GM23338 (cell line): Measurements from ENCODE around the gene TMEM139. TPM values are rescaled to one million over a fixed set of nuclear protein-coding genes. Genes with fewer than 3 reads are reported as not detected.

ENCODE experiments used
- ATAC-seq: fragments of 200-7000 bp; cut with Tn5 transposase; 3 replicates; pipeline ENCODE4 v1.9.1; 2020
- DNase-seq: peaks from one replicate; pipeline ENCODE4 v3.0.0-alpha.2; 2015; ENCODE audit warnings: low spot score
- H2AFZ ChIP-seq: fragments of 200-600 bp; sonication (generic); 2 replicates; pipeline ENCODE4 v1.8.0; 2016; ENCODE audit warnings: antibody characterized with exemption, mild to moderate bottlenecking, moderate library complexity
- H3F3A ChIP-seq: fragments of 200-600 bp; sonication (generic); replicated peaks from 2 replicates; pipeline ENCODE4 v1.8.0; 2017; ENCODE audit warnings: antibody characterized with exemption, mixed run types, low read depth
- H3K27ac ChIP-seq: fragments of 200-600 bp; sonication (generic); 2 replicates; pipeline ENCODE4 v1.6.1; 2016; ENCODE audit warnings: low read depth
- H3K27me3 ChIP-seq: fragments of 200-600 bp; sonication (generic); 2 replicates; pipeline ENCODE4 v1.8.0; 2016; ENCODE audit warnings: mild to moderate bottlenecking, mixed run types, moderate library complexity; ENCODE audit not compliant: insufficient read depth
- H3K36me3 ChIP-seq: fragments of 200-600 bp; sonication (generic); 2 replicates; pipeline ENCODE4 v1.8.0; 2016; ENCODE audit warnings: mild to moderate bottlenecking; ENCODE audit not compliant: insufficient read depth
- H3K4me1 ChIP-seq: fragments of 200-600 bp; sonication (generic); 2 replicates; pipeline ENCODE4 v1.8.0; 2016; ENCODE audit warnings: mild to moderate bottlenecking, moderate library complexity; ENCODE audit not compliant: insufficient read depth
- H3K4me2 ChIP-seq: fragments of 200-600 bp; sonication (generic); 2 replicates; pipeline ENCODE4 v1.7.1; 2017; ENCODE audit warnings: mixed run types
- H3K4me3 ChIP-seq: fragments of 200-600 bp; sonication (generic); 2 replicates; pipeline ENCODE4 v1.6.1; 2016; ENCODE audit warnings: mixed run types
- H3K79me2 ChIP-seq: fragments of 200-600 bp; sonication (generic); replicated peaks from 2 replicates; pipeline ENCODE4 v1.8.0; 2017; ENCODE audit warnings: mild to moderate bottlenecking; ENCODE audit not compliant: insufficient read depth
- H3K9me2 ChIP-seq: fragments of 200-600 bp; sonication (generic); 2 replicates; pipeline ENCODE4 v1.8.0; 2017; ENCODE audit not compliant: insufficient read depth
- H4K20me1 ChIP-seq: fragments of 200-600 bp; sonication (generic); replicated peaks from 2 replicates; pipeline ENCODE4 v1.8.0; 2017; ENCODE audit warnings: mild to moderate bottlenecking; ENCODE audit not compliant: insufficient read depth
- H3K27ac Mint-ChIP-seq: 2 replicates; pipeline ENCODE4 v1.8.0; 2020; ENCODE audit warnings: inconsistent platforms, mild to moderate bottlenecking, moderate library complexity, mixed read lengths
- H3K27me3 Mint-ChIP-seq: 3 replicates; pipeline ENCODE4 v1.8.0; 2022; ENCODE audit warnings: low read depth, mild to moderate bottlenecking, moderate library complexity, mixed read lengths, inconsistent platforms; ENCODE audit not compliant: insufficient read depth, poor library complexity
- H3K36me3 Mint-ChIP-seq: 3 replicates; pipeline ENCODE4 v1.8.0; 2021; ENCODE audit warnings: low read depth, mild to moderate bottlenecking, inconsistent platforms, moderate library complexity, mixed read lengths
- H3K4me1 Mint-ChIP-seq: 3 replicates; pipeline ENCODE4 v1.8.0; 2020; ENCODE audit warnings: mild to moderate bottlenecking, inconsistent platforms, mixed read lengths
- H3K4me3 Mint-ChIP-seq: 3 replicates; pipeline ENCODE4 v1.8.0; 2021; ENCODE audit warnings: moderate library complexity, mild to moderate bottlenecking, inconsistent platforms, mixed read lengths
- H3K9me3 Mint-ChIP-seq: 3 replicates; pipeline ENCODE4 v1.8.0; 2020; ENCODE audit warnings: moderate library complexity, mild to moderate bottlenecking, inconsistent platforms, mixed read lengths
- CREB1 ChIP-seq: fragments of 250-450 bp; sonication (Bioruptor Pico); IDR thresholded peaks from 2 replicates; pipeline ENCODE4 v1.5.0; 2020; ENCODE audit warnings: low read depth, mild to moderate bottlenecking, moderate library complexity
- CTCF ChIP-seq, 2 experiments: fragments of 200-600 bp in 1 of 2; sonication (generic) in 1 of 2; conservative IDR thresholded peaks; 2 replicates each; pipeline versions ENCODE4 v1.5.1 to v1.6.1; 2016 to 2017; ENCODE audit warnings: antibody characterized with exemption in 2 of 2, low read depth in 2 of 2, mild to moderate bottlenecking in 2 of 2, moderate library complexity in 1 of 2
- ETS1 ChIP-seq: IDR thresholded peaks from 2 replicates; pipeline ENCODE4 v1.6.1; 2016; ENCODE audit warnings: antibody characterized with exemption
- EZH2 ChIP-seq: fragments of 200-600 bp; sonication (generic); IDR thresholded peaks from one replicate; pipeline ENCODE4 v1.8.0; 2017; ENCODE audit warnings: antibody characterized with exemption, mild to moderate bottlenecking, low read depth; ENCODE audit not compliant: unreplicated experiment
- EZH2phosphoT487 ChIP-seq: fragments of 200-600 bp; sonication (generic); IDR thresholded peaks from one replicate; pipeline ENCODE4 v1.8.1; 2018; ENCODE audit warnings: antibody characterized with exemption; ENCODE audit not compliant: unreplicated experiment
- JUNB ChIP-seq: IDR thresholded peaks from one replicate; pipeline ENCODE4 v1.6.1; 2016; ENCODE audit warnings: antibody characterized with exemption; ENCODE audit not compliant: unreplicated experiment
- NANOG ChIP-seq: IDR thresholded peaks from 2 replicates; pipeline ENCODE4 v1.6.1; 2016; ENCODE audit warnings: antibody characterized with exemption, borderline replicate concordance
- POLR2AphosphoS5 ChIP-seq: IDR thresholded peaks from 2 replicates; pipeline ENCODE4 v1.6.1; 2016; ENCODE audit warnings: antibody characterized with exemption, low read depth
- REST ChIP-seq: IDR thresholded peaks from one replicate; pipeline ENCODE4 v1.6.1; 2018; ENCODE audit warnings: antibody characterized with exemption; ENCODE audit not compliant: unreplicated experiment
- STAT1 ChIP-seq: IDR thresholded peaks from one replicate; pipeline ENCODE4 v1.6.1; 2016; ENCODE audit warnings: antibody characterized with exemption; ENCODE audit not compliant: unreplicated experiment
- ZNF114 ChIP-seq: fragments of 250-450 bp; sonication (Bioruptor Pico); IDR thresholded peaks from 2 replicates; pipeline ENCODE4 v1.5.0; 2020; ENCODE audit warnings: mild to moderate bottlenecking, moderate library complexity
- ZNF331 ChIP-seq: fragments of 250-450 bp; sonication (Bioruptor Pico); IDR thresholded peaks from 2 replicates; pipeline ENCODE4 v1.5.0; 2020; ENCODE audit warnings: low read depth, mild to moderate bottlenecking, moderate library complexity
- ZNF462 ChIP-seq: fragments of 250-450 bp; sonication (Bioruptor Pico); IDR thresholded peaks from 2 replicates; pipeline ENCODE4 v1.5.0; 2020; ENCODE audit warnings: mild to moderate bottlenecking, moderate library complexity
- polyA plus RNA-seq: library from polyadenylated mRNA; unstranded; fragments of >200 nt; fragmentation: Nextera tagmentation; extraction: Ambion mirVana; gene quantifications from 2 replicates; pipeline ENCODE4 v1.2.1, GENCODE V29; 2016
- total RNA-seq: library from RNA; depleted of rRNA; stranded (reverse); fragments of >200 nt; shearing (Covaris generic); gene quantifications from 2 replicates; pipeline ENCODE4 v1.2.3, GENCODE V29; 2014

The TMEM139 gene
- total and polyA plus RNA-seq, 2 experiments from 2014 or later = 3.3 to 3.6 TPM

GRCh38 chr7:143287339-143287934 is 2.7 kb downstream of the TMEM139 start:
- no peak overlapping the region for H3K27ac Mint-ChIP-seq
- Histone ChIP-seq H3K79me2 (peaks cover 38% of the 10 kb centered on the region), H3K4me3 (peak overlapping the region; percentile 23; the same call in 1 of the 2 replicates), H3K27me3 (peaks cover 24% of the 10 kb centered on the region), H4K20me1 (peaks cover 21% of the 10 kb centered on the region), H2AFZ (peak overlapping the region; percentile 78), H3K36me3 (peaks cover 14% of the 10 kb centered on the region), H3F3A (peaks cover 13% of the 10 kb centered on the region; the same call in 1 of the 2 replicates), H3K9me2 (peaks cover 6% of the 10 kb centered on the region; the same call in 1 of the 2 replicates), H3K27ac (no peak overlapping the region), H3K4me2 (no peak overlapping the region), H3K4me1 (peaks cover 42% of the 10 kb centered on the region)
- peaks cover 47% of the 10 kb centered on the region for H3K36me3 Mint-ChIP-seq
- H3K4me3 Mint-ChIP-seq = peak overlapping the region; percentile 27
- DNase-seq (no peak), ATAC-seq (no peak)
- H3K4me1 Mint-ChIP-seq = peaks cover 39% of the 10 kb centered on the region
- TF ChIP-seq ZNF462 (CRISPR knock-in tag) (no peak), REST (no peak), ZNF114 (CRISPR knock-in tag) (no peak), EZH2phosphoT487 (no peak), JUNB (no peak), CREB1 (CRISPR knock-in tag) (no peak), NANOG (no peak), ETS1 (no peak), POLR2AphosphoS5 (no peak), STAT1 (no peak), EZH2 (no peak), CTCF (conservative IDR thresholded peaks at IDR 0.05; ENCODE audit: low read depth in 2 of 2) (no peak), ZNF331 (CRISPR knock-in tag) (no peak)
- H3K9me3 Mint-ChIP-seq = peaks cover 18% of the 10 kb centered on the region
- peaks cover 44% of the 10 kb centered on the region for H3K27me3 Mint-ChIP-seq
